KMS-11 (cell line): Measurements from ENCODE around the gene SNTG2.

Experiments
- H2AFZ ChIP-seq: fragments of 200-600 bp; sonication (generic); 2 replicates; pipeline ENCODE4 v1.6.1; 2016; ENCODE audit warnings: antibody characterized with exemption, mixed run types, low read depth
- H3K27ac ChIP-seq: fragments of 200-600 bp; sonication (generic); 2 replicates; pipeline ENCODE4 v1.6.1; 2016; ENCODE audit warnings: mild to moderate bottlenecking, mixed run types
- H3K27me3 ChIP-seq: fragments of 200-600 bp; sonication (generic); 2 replicates; pipeline ENCODE4 v1.6.1; 2017; ENCODE audit warnings: mild to moderate bottlenecking, low read depth, mixed run types, moderate library complexity; ENCODE audit not compliant: insufficient read depth
- H3K36me3 ChIP-seq: fragments of 200-600 bp; sonication (generic); 2 replicates; pipeline ENCODE4 v1.6.1; 2017; ENCODE audit warnings: mild to moderate bottlenecking, mixed run types; ENCODE audit not compliant: insufficient read depth
- H3K4me1 ChIP-seq: fragments of 200-600 bp; sonication (generic); 2 replicates; pipeline ENCODE4 v1.6.1; 2016; ENCODE audit warnings: mild to moderate bottlenecking, low read depth, mixed run types; ENCODE audit not compliant: poor library complexity, severe bottlenecking
- H3K4me2 ChIP-seq: fragments of 200-600 bp; sonication (generic); 2 replicates; pipeline ENCODE4 v1.7.0; 2016; ENCODE audit warnings: mild to moderate bottlenecking, mixed run types
- H3K4me3 ChIP-seq: fragments of 200-600 bp; sonication (generic); IDR thresholded peaks from 2 replicates; pipeline ENCODE4 v1.6.1; 2017; ENCODE audit warnings: low read depth, low read length, mixed read lengths; ENCODE audit not compliant: insufficient read depth
- H3K79me2 ChIP-seq: fragments of 200-600 bp; sonication (generic); 2 replicates; pipeline ENCODE4 v1.6.1; 2016; ENCODE audit warnings: low read depth, mixed run types; ENCODE audit not compliant: insufficient read depth
- H3K9ac ChIP-seq: fragments of 200-600 bp; sonication (generic); 2 replicates; pipeline ENCODE4 v1.6.1; 2016; ENCODE audit warnings: mild to moderate bottlenecking, mixed run types
- H4K20me1 ChIP-seq: fragments of 200-600 bp; sonication (generic); 2 replicates; pipeline ENCODE4 v1.6.1; 2016; ENCODE audit warnings: mild to moderate bottlenecking, mixed run types; ENCODE audit not compliant: insufficient read depth
- CTCF ChIP-seq: fragments of 200-600 bp; sonication (generic); conservative IDR thresholded peaks from 2 replicates; pipeline ENCODE4 v1.6.1; 2017; ENCODE audit warnings: low read depth, mild to moderate bottlenecking, antibody characterized with exemption, low read length, moderate library complexity, mixed read lengths

The SNTG2 gene

DNA sequence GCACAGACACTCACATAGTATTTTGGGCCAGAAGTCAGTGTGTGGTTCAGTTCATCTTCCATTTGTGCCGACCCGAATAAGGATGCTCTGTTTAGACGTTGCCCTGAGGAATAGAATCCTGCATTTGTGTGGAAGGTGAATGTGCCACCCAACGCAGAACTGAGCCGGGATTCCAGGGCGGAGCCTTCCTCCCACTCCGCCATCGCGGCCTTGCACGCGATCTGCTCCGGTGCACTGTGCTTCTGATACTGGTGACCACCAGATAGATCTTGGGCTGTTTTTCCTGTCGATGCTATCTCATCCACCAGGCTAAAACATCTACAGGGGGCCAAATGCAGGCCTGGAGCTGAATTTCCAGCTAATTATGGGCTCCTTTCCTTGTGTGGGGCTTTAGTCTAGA, 29.6 kb upstream of the SNTG2 start:
- H3K4me1 ChIP-seq, result no peaks in the 10 kb centered on the region
- H3K36me3 ChIP-seq, result no peaks in the 10 kb centered on the region
- no peaks in the 10 kb centered on the region for H4K20me1 ChIP-seq
- H3K9ac ChIP-seq, result no peak overlapping the region
- H3K4me2 ChIP-seq, result no peak overlapping the region
- no peak overlapping the region for H2AFZ ChIP-seq
- no peak for TF ChIP-seq CTCF
- no peak overlapping the region for H3K4me3 ChIP-seq
- H3K27me3 ChIP-seq, result no peaks in the 10 kb centered on the region
- no peak overlapping the region for H3K27ac ChIP-seq
- H3K79me2 ChIP-seq, result no peaks in the 10 kb centered on the region

DNA sequence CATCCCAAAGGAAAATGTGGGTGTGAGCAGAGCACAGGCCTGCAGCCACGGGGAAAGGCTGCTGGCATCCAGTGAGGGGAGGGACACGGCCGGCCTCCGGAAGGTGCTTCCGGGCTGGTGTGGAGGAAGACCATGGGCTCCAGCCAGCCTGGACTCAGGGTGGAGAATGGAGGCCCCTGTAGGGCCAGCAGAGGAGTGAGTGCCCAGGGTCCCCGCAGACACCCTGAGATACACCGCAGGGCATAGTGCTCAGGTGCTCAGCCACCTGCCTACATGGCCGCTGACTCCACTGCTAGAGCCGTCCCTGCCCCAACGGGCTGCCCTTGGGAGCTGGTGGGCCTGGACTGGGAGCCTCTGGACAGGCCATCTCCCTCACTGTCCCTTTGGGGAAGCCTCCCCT, 28.5 kb upstream of the SNTG2 start:
- Histone ChIP-seq H3K4me3 (no peak overlapping the region), H3K27me3 (no peaks in the 10 kb centered on the region), H3K4me1 (no peaks in the 10 kb centered on the region), H3K27ac (no peak overlapping the region), H2AFZ (no peak overlapping the region), H3K4me2 (no peak overlapping the region), H3K9ac (no peak overlapping the region), H4K20me1 (no peaks in the 10 kb centered on the region), H3K79me2 (no peaks in the 10 kb centered on the region), H3K36me3 (no peaks in the 10 kb centered on the region)
- TF ChIP-seq CTCF, result no peak

DNA sequence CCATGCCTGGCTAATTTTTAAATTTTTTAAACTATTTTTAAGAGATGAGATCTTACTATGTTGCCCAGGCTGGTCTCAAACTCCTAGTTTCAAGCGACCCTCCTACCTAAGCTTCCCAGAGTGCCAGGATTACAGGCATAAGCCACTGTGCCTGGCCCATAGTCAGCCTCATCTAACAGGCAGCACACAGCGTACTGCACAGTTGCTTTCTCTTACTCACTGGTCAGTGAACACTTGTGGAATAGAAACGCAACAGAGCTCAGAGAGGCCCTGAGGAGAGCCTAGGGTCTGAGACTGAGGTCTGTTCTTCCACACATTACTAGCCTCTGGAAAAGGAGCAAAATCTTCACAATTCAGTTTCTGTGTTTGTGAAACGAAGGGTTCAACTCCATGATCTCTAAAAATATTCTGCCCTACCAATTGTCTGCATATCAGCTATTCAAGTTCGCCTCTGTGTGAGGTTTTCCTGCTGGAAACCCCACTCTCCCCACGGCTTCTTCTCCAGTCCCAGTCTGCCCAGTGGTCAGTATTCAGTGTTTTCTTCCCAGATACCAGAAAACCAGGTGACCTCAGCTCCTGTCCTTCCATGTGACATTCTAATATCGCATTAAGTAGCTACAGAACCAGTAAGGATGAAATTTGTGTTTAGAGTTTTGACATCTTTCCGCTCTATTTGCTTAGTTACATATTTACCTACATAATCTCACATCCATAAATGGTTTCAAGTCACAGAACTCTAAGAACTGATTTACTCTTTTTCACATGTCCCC, 26.6 kb upstream of the SNTG2 start:
- no peak overlapping the region for H3K4me3 ChIP-seq
- no peak overlapping the region for H2AFZ ChIP-seq
- H3K27me3 ChIP-seq, result no peaks in the 10 kb centered on the region
- no peak for TF ChIP-seq CTCF
- H3K4me2 ChIP-seq, result no peak overlapping the region
- H3K9ac ChIP-seq, result no peak overlapping the region
- no peaks in the 10 kb centered on the region for H3K79me2 ChIP-seq
- no peaks in the 10 kb centered on the region for H4K20me1 ChIP-seq
- H3K4me1 ChIP-seq, result no peaks in the 10 kb centered on the region
- no peak overlapping the region for H3K27ac ChIP-seq
- no peaks in the 10 kb centered on the region for H3K36me3 ChIP-seq

DNA sequence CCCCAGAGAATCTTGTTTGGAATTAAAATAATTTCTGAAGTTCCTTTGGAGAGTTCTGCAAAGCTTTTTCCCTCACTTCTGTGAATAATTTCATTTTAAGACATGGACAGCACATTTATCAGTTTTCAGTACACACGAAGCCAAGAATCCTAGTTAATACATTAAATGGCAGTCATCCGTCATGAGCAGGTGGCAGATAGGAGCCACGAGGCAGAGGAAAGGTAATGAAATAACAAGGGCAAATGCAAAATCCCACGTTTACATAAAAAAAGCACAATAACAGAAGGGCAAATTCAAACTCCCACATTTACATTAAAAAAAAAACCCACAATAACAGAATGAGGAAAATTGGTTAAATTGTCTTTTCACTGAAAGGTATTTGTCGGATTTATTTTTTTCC, 25.9 kb upstream of the SNTG2 start:
- H3K9ac ChIP-seq, result no peak overlapping the region
- H3K27ac ChIP-seq, result no peak overlapping the region
- H2AFZ ChIP-seq, result no peak overlapping the region
- H3K79me2 ChIP-seq, result no peaks in the 10 kb centered on the region
- no peaks in the 10 kb centered on the region for H3K27me3 ChIP-seq
- no peaks in the 10 kb centered on the region for H4K20me1 ChIP-seq
- no peak for TF ChIP-seq CTCF
- no peaks in the 10 kb centered on the region for H3K36me3 ChIP-seq
- H3K4me3 ChIP-seq, result no peak overlapping the region
- H3K4me2 ChIP-seq, result no peak overlapping the region
- H3K4me1 ChIP-seq, result no peaks in the 10 kb centered on the region
